ENCODE data around the gene TMEM234. TPM values are rescaled to one million over a fixed set of nuclear protein-coding genes. Genes with fewer than 3 reads are reported as not detected.

TMEM234 gene
- total and polyA plus RNA-seq, 5 experiments from 2014 or later = 2.1 to 26.4 (median 4.9) TPM

- Mint-ChIP-seq H3K27ac (peak overlapping the region; percentile 17 to 87 (median 56)), H3K4me1 (peaks cover 39 to 75% (median 58%) of the 10 kb centered on the region in 4 donors), H3K4me3 (peak overlapping the region in 4 of 10 donors; percentile 23 to 60 (median 40)), H3K36me3 (peaks cover 5 to 35% (median 14%) of the 10 kb centered on the region in 3 donors), H3K9me3 (no peaks in the 10 kb centered on the region), H3K27me3 (no peaks in the 10 kb centered on the region)
- no peak for ATAC-seq
- POLR2A ChIA-PET = interaction anchor here (0.6 to 1.7 kb wide), 6 partner anchors 18 to 107 kb away, joined by 3 to 5 read pairs (median 3); partner anchors contain the start of genes HDAC1 and TXLNA
- no peak for DNase-seq
These were observed 23.7 kb downstream of the TMEM234 start for GRCh38 chr1:32198237-32199042.

DNA sequence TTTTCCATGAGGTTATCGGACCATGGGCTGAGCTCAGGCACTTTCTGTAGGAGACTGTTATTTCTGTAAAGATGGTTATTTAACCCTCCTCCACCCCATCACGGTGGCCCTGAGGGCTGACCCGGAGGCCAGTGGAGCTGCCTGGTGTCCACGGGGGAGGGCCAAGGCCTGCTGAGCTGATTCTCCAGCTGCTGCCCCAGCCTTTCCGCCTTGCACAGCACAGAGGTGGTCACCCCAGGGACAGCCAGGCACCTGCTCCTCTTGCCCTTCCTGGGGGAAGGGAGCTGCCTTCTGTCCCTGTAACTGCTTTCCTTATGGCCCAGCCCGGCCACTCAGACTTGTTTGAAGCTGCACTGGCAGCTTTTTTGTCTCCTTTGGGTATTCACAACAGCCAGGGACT is 24.3 kb downstream of the TMEM234 start:
- DNase-seq = no peak
- H3K27me3 Mint-ChIP-seq = no peaks in the 10 kb centered on the region
- H3K36me3 Mint-ChIP-seq = peaks cover 5 to 38% (median 19%) of the 10 kb centered on the region in 3 donors
- H3K4me3 Mint-ChIP-seq = peak overlapping the region in 1 of 10 donors; percentile 10
- H3K27ac Mint-ChIP-seq = peak overlapping the region in 4 of 10 donors; percentile 17 to 80 (median 70)
- H3K9me3 Mint-ChIP-seq = no peaks in the 10 kb centered on the region
- peaks cover 39 to 75% (median 58%) of the 10 kb centered on the region in 4 donors for H3K4me1 Mint-ChIP-seq
- POLR2A ChIA-PET = interaction anchor here (0.6 to 1.7 kb wide), 8 partner anchors 8 to 138 kb away, joined by 3 to 5 read pairs (median 4); partner anchors contain the start of genes DCDC2B, IQCC, MARCKSL1 and TXLNA
- no peak for ATAC-seq

DNA sequence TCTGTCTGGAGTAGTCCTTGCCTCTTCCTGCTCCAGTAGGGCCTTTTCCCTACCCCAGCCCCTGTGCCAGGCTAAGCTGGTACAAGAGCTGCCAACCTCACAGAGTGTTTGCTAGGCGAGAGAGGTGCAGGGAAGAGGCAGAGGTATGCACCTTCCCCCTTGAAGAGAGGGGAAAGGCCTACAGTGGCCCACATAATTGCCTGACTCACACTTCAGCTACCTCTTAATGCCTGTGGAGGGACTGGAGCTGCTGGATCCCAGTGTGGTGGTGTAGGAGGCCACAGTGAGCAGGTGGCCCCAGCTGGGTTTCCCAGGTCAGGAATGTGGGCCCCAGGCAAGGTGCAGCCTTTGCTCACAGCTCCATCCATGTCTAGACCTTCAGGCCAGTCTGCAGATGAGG is 25.1 kb downstream of the TMEM234 start:
- Mint-ChIP-seq H3K9me3 (no peaks in the 10 kb centered on the region), H3K27ac (peak overlapping the region in 8 of 10 donors; percentile 4 to 87 (median 66)), H3K4me1 (peaks cover 36 to 69% (median 52%) of the 10 kb centered on the region in 4 donors), H3K27me3 (no peaks in the 10 kb centered on the region), H3K4me3 (peak overlapping the region in 3 of 10 donors; percentile 29 to 66 (median 33)), H3K36me3 (peaks cover 5 to 46% (median 21%) of the 10 kb centered on the region in 3 donors)
- POLR2A ChIA-PET = interaction anchor here (0.5 to 1.6 kb wide), 6 partner anchors 8 to 139 kb away, joined by 3 to 5 read pairs (median 4); partner anchors contain the start of genes DCDC2B, IQCC, KPNA6 and MARCKSL1
- DNase-seq (no peak), ATAC-seq (no peak)

DNA sequence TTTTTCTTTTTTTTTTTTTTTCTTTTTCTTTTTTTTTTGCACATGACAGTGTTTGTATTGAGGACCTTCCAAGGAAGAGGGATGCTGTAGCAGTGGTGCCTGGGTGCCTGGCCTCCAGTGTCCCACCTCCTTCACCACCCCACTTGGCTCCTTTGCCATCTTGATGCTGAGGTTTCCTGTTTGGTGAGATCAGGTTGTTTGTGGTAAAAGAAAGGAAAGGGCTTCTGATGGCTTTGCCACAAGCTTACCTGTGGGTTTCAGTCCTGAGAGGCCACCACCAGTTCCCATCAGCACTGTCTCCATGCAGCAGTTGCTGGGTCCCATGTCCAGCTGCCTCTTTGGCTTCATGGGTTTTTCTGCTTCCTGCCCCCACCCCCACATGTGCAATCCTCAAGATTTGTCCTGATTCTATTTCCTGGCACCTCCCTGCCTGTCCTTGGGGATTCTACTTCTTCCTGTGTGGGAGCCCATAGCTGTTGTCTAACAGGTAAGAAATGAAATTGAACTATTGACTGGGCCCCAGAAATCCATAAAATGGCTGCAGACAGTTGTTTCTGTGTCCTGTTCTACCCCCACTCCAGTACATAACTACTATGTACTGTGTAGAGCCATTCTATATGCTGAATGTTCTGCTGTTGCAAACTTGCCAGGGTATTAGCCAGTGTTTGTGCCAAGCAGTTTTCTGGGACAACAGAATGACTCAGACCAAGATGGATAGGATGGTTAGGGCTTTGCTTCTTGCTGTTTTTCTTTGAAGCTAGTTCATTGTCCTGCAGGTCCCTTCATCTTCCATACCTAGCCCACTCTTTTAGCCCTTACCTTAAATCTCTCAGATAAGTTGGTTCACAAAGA is 26.0 kb downstream of the TMEM234 start:
- H3K27ac Mint-ChIP-seq = peak overlapping the region in 6 of 10 donors; percentile 4 to 87 (median 66)
- no peaks in the 10 kb centered on the region for H3K27me3 Mint-ChIP-seq
- ATAC-seq (peak; percentile 7 to 9), DNase-seq (peak in 3 of 10 donors; percentile 20 to 29 (median 25))
- no peaks in the 10 kb centered on the region for H3K9me3 Mint-ChIP-seq
- H3K4me3 Mint-ChIP-seq = peak overlapping the region in 8 of 10 donors; percentile 33 to 78 (median 58)
- peaks cover 5 to 54% (median 30%) of the 10 kb centered on the region in 3 donors for H3K36me3 Mint-ChIP-seq
- POLR2A ChIA-PET = interaction anchor here (0.5 to 1.4 kb wide), 5 partner anchors 17 to 123 kb away, joined by 3 to 5 read pairs (median 4); partner anchors contain the start of genes KPNA6 and TXLNA
- peaks cover 29 to 60% (median 44%) of the 10 kb centered on the region in 4 donors for H3K4me1 Mint-ChIP-seq

GRCh38 chr1:32195531-32195930 is 26.6 kb downstream of the TMEM234 start:
- peaks cover 5 to 61% (median 30%) of the 10 kb centered on the region in 3 donors for H3K36me3 Mint-ChIP-seq
- POLR2A ChIA-PET = interaction anchor here (0.5 to 1.4 kb wide), 5 partner anchors 16 to 122 kb away, joined by 3 to 5 read pairs (median 3); partner anchors contain the start of gene TXLNA
- H3K4me3 Mint-ChIP-seq = peak overlapping the region in 1 of 10 donors; percentile 66

GRCh38 chr1:32194984-32195383 is 27.2 kb downstream of the TMEM234 start:
- no peak overlapping the region for H3K4me3 Mint-ChIP-seq
- no peak for ATAC-seq
- H3K4me1 Mint-ChIP-seq = peaks cover 26 to 50% (median 40%) of the 10 kb centered on the region in 4 donors

More at GRCh38 chr1:32195531-32195930, 26.6 kb downstream of the TMEM234 start:
- no peak for ATAC-seq
- H3K4me1 Mint-ChIP-seq = peaks cover 29 to 55% (median 44%) of the 10 kb centered on the region in 4 donors
- no peaks in the 10 kb centered on the region for H3K27me3 Mint-ChIP-seq
- peak overlapping the region in 1 of 10 donors; percentile 75 for H3K27ac Mint-ChIP-seq
- H3K9me3 Mint-ChIP-seq = no peaks in the 10 kb centered on the region
- no peak for DNase-seq

GRCh38 chr1:32192220-32192948 is 29.8 kb downstream of the TMEM234 start:
- POLR2A ChIA-PET = interaction anchor here (0.5 kb wide), 1 partner anchor 179 kb away, joined by 5 read pairs; no protein-coding TSS in a partner anchor
- Mint-ChIP-seq H3K27me3 (no peaks in the 10 kb centered on the region), H3K27ac (no peak overlapping the region), H3K36me3 (peaks cover 5 to 89% (median 44%) of the 10 kb centered on the region in 3 donors), H3K9me3 (no peaks in the 10 kb centered on the region), H3K4me3 (no peak overlapping the region), H3K4me1 (peaks cover 20 to 37% (median 30%) of the 10 kb centered on the region in 4 donors)
- DNase-seq (no peak), ATAC-seq (no peak)

More at GRCh38 chr1:32194984-32195383, 27.2 kb downstream of the TMEM234 start:
- POLR2A ChIA-PET = interaction anchor here (1.1 to 1.4 kb wide), 2 partner anchors 9 to 16 kb away, joined by 3 to 5 read pairs; partner anchors contain the start of gene TXLNA
- Mint-ChIP-seq H3K27me3 (no peaks in the 10 kb centered on the region), H3K36me3 (peaks cover 5 to 67% (median 32%) of the 10 kb centered on the region in 3 donors), H3K27ac (no peak overlapping the region), H3K9me3 (no peaks in the 10 kb centered on the region)
- no peak for DNase-seq

GRCh38 chr1:32187850-32188249 is 34.3 kb downstream of the TMEM234 start:
- ATAC-seq (no peak), DNase-seq (no peak)
- Mint-ChIP-seq H3K4me3 (no peak overlapping the region), H3K36me3 (peaks cover 0 to 89% (median 30%) of the 10 kb centered on the region in 3 donors), H3K27ac (no peak overlapping the region), H3K27me3 (no peaks in the 10 kb centered on the region), H3K9me3 (no peaks in the 10 kb centered on the region), H3K4me1 (peaks cover 19 to 25% (median 25%) of the 10 kb centered on the region in 4 donors)
- POLR2A ChIA-PET = interaction anchor here (0.7 kb wide), 2 partner anchors 9 to 145 kb away, joined by 3 to 4 read pairs; partner anchors contain the start of gene TXLNA

DNA sequence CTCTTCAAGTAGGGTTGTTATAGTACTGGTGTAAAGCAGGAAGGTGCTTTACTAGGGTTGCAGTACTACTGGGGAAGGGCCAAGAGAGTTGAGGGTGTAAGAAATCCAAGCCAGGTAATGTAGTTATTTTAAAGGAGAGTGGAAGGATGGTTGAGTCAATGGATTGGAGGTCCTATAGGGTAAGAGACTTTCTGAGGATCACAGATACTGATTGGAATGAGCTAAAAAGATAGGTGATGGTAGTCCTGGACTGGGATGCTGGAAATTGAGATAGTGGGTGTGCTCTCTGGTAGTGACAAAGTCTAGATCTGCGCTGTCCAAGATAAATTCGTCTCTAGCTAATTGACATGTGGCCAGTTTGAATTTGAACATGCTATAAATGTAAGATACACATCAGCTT is 35.7 kb downstream of the TMEM234 start:
- no peaks in the 10 kb centered on the region for H3K9me3 Mint-ChIP-seq
- DNase-seq (no peak), ATAC-seq (no peak)
- H3K27me3 Mint-ChIP-seq = no peaks in the 10 kb centered on the region
- peak overlapping the region in 3 of 10 donors; percentile 17 to 42 (median 22) for H3K27ac Mint-ChIP-seq
- H3K36me3 Mint-ChIP-seq = peaks cover 0 to 87% (median 22%) of the 10 kb centered on the region in 3 donors
- H3K4me1 Mint-ChIP-seq = peaks cover 22 to 37% (median 31%) of the 10 kb centered on the region in 4 donors
- no peak overlapping the region for H3K4me3 Mint-ChIP-seq
- POLR2A ChIA-PET = no interaction called here

DNA sequence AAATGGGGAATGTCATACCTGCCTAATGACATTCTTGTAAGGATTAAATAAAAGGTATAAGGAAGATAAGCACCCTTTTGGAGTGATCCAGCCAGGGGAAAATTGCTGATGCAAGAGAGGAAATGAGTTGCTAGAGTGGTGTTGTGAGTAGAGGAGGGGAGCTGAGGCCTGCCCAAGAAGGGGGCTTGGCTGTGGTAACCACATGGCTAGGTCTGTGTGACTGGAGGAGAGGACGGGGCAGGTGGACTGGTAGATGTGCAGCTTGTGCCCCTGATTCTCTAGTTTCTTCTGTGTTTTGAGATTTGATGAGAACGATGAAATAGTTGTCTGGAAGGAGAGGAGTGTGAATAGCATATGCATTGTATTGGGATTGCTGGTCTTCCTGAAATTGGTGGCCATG is 36.1 kb downstream of the TMEM234 start:
- Mint-ChIP-seq H3K27me3 (no peaks in the 10 kb centered on the region), H3K36me3 (peaks cover 0 to 87% (median 19%) of the 10 kb centered on the region in 3 donors), H3K4me1 (peaks cover 26 to 41% (median 35%) of the 10 kb centered on the region in 4 donors), H3K9me3 (no peaks in the 10 kb centered on the region), H3K27ac (peak overlapping the region in 2 of 10 donors; percentile 17 to 42), H3K4me3 (no peak overlapping the region)
- DNase-seq (no peak), ATAC-seq (no peak)
- POLR2A ChIA-PET = no interaction called here

- no peaks in the 10 kb centered on the region for H3K27me3 Mint-ChIP-seq
- H3K9me3 Mint-ChIP-seq = no peaks in the 10 kb centered on the region
- DNase-seq (no peak), ATAC-seq (no peak)
- H3K27ac Mint-ChIP-seq = no peak overlapping the region
- H3K36me3 Mint-ChIP-seq = peaks cover 0 to 77% (median 13%) of the 10 kb centered on the region in 3 donors
- POLR2A ChIA-PET = interaction anchor here (0.8 kb wide), 1 partner anchor 16 kb away, joined by 3 read pairs; the partner anchor contains the start of gene CCDC28B
- H3K4me3 Mint-ChIP-seq = no peak overlapping the region
- H3K4me1 Mint-ChIP-seq = peaks cover 34 to 52% (median 47%) of the 10 kb centered on the region in 4 donors
These were observed 37.5 kb downstream of the TMEM234 start for GRCh38 chr1:32184650-32185049.
